Peyer's patch (tissue), 4 donors: ENCODE results near the gene B3GNT7.

Experiments used
- CTCF ChIP-seq, 6 experiments: fragments of 450-650 bp in 4 of 6; fragments of 200-600 bp in 2 of 6; sonication (generic) in 1 of 6; IDR thresholded peaks; one replicate each; pipeline ENCODE4 v1.5.1; 2017 to 2019; ENCODE audit warnings: antibody characterized with exemption in 6 of 6, mild to moderate bottlenecking in 3 of 6, moderate library complexity in 1 of 6
- POLR2A ChIP-seq, 2 donors: fragments of 450-650 bp; IDR thresholded peaks; one replicate each; pipeline ENCODE4 v1.5.1; 2017; ENCODE audit warnings: antibody characterized with exemption in 2 of 2, mild to moderate bottlenecking in 2 of 2, moderate library complexity in 2 of 2

- TF ChIP-seq CTCF (IDR thresholded peaks at IDR 0.05), result no peak
- TF ChIP-seq POLR2A (IDR thresholded peaks at IDR 0.05), result no peak
These were observed 3.7 kb downstream of the B3GNT7 start for GRCh38 chr2:231399046-231399852.
